ENCODE data around the gene CCDC80. TPM values are rescaled to one million over a fixed set of nuclear protein-coding genes. Genes with fewer than 3 reads are reported as not detected.

CCDC80 gene
- total RNA-seq, 4 donors from 2014 or later: 29.7 to 207 (median 120) TPM

DNA sequence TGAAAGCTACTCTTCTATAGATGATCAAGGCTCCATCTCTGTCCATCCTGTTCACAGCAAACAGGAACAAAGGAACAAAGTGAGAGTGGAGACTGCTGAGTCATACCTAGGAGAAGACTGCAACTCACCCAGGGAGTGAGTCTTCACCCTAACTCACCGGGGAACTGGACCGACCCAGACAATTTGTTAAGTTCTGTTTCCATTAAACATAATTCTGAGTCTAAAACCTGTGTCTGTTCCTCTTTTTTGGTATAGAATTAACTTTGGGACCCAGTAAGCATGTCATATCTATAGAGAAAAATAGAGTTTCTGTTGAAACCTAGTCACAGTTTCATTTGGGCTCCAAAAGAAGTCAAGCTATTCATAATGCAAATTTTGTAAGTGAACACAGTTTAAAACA is 21.6 kb downstream of the CCDC80 start:
- intact Hi-C loops (cut with DNase I; ENCODE audit: low total_unique reads): no loop called here
- no peaks in the 10 kb centered on the region for H3K27me3 ChIP-seq
- no peaks in the 10 kb centered on the region for H3K4me1 ChIP-seq
- H3K27ac ChIP-seq: peak overlapping the region; percentile 40 to 47
- no peaks in the 10 kb centered on the region for H3K9me3 ChIP-seq
- TF ChIP-seq CTCF (IDR thresholded peaks at IDR 0.05): no peak
- no peak for TF ChIP-seq POLR2A (IDR thresholded peaks at IDR 0.05)
- no peak for DNase-seq
- no peak overlapping the region for H3K4me3 ChIP-seq
- no peaks in the 10 kb centered on the region for H3K36me3 ChIP-seq

DNA sequence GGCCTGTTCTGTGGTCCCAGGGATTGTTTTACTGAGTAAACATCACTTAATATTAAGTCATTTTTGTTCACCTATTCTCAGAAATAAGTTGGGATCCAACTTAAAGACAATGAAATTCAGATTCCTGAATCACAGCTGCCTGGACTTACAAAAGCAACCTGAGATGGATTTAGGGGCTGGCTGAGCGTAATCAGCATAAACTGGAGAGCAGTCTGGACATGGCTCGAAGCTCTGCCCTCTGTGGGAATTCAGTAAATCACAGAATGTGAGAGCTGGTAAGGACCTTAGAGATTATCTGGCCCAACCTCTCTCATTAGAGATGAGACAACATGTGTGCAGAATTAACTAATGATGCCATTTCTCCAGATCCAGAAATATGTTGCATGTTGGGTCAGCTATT is 23.7 kb downstream of the CCDC80 start:
- Histone ChIP-seq H3K4me3 (no peak overlapping the region), H3K9me3 (no peaks in the 10 kb centered on the region), H3K27me3 (no peaks in the 10 kb centered on the region), H3K27ac (peak overlapping the region in 1 of 2 donors; percentile 18), H3K4me1 (no peaks in the 10 kb centered on the region), H3K36me3 (no peaks in the 10 kb centered on the region)
- DNase-seq: no peak
- no peak for TF ChIP-seq POLR2A (IDR thresholded peaks at IDR 0.05)
- intact Hi-C loops (cut with DNase I; ENCODE audit: low total_unique reads): no loop called here

GRCh38 chr3:112615989-112616731 is 24.8 kb downstream of the CCDC80 start:
- H3K36me3 ChIP-seq: no peaks in the 10 kb centered on the region
- H3K27ac ChIP-seq: peak overlapping the region; percentile 18 to 57
- DNase-seq: peak in 1 of 2 donors; percentile 30
- no peaks in the 10 kb centered on the region for H3K4me1 ChIP-seq
- no peaks in the 10 kb centered on the region for H3K9me3 ChIP-seq
- H3K27me3 ChIP-seq: no peaks in the 10 kb centered on the region
- intact Hi-C loops (cut with DNase I; ENCODE audit: low total_unique reads): no loop called here
- TF ChIP-seq POLR2A (IDR thresholded peaks at IDR 0.05) (no peak), CTCF (IDR thresholded peaks at IDR 0.05) (no peak)
- H3K4me3 ChIP-seq: no peak overlapping the region

- intact Hi-C loops (cut with DNase I; ENCODE audit: low total_unique reads): no loop called here
- H3K9me3 ChIP-seq: no peaks in the 10 kb centered on the region
- H3K27me3 ChIP-seq: no peaks in the 10 kb centered on the region
- TF ChIP-seq POLR2A (IDR thresholded peaks at IDR 0.05) (no peak), CTCF (IDR thresholded peaks at IDR 0.05) (no peak)
- H3K4me3 ChIP-seq: no peak overlapping the region
- DNase-seq: peak in 1 of 2 donors; percentile 60
- H3K4me1 ChIP-seq: no peaks in the 10 kb centered on the region
- peak overlapping the region; percentile 7 to 34 for H3K27ac ChIP-seq
- no peaks in the 10 kb centered on the region for H3K36me3 ChIP-seq
These were observed 29.0 kb downstream of the CCDC80 start for GRCh38 chr3:112611752-112612515.

GRCh38 chr3:112610121-112610520 is 30.8 kb downstream of the CCDC80 start:
- Histone ChIP-seq H3K4me1 (no peaks in the 10 kb centered on the region), H3K4me3 (no peak overlapping the region), H3K27me3 (no peaks in the 10 kb centered on the region), H3K36me3 (no peaks in the 10 kb centered on the region), H3K9me3 (no peaks in the 10 kb centered on the region), H3K27ac (no peak overlapping the region)
- intact Hi-C loops (cut with DNase I; ENCODE audit: low total_unique reads): no loop called here
- TF ChIP-seq POLR2A (IDR thresholded peaks at IDR 0.05) (no peak), CTCF (IDR thresholded peaks at IDR 0.05) (no peak)
- DNase-seq: no peak
